SK-MEL-5 (cell line): ENCODE data around the gene MAP6D1. TPM values are rescaled to one million over a fixed set of nuclear protein-coding genes. Genes with fewer than 3 reads are reported as not detected.

Experiments used
- DNase-seq: peaks from one replicate; pipeline ENCODE4 v3.0.0-alpha.2; 2016; ENCODE audit warnings: low read depth, low spot score
- in situ Hi-C: cut with HindIII; loops from 2 replicates; pipeline ENCODE4 v1.10.0; 2016; ENCODE audit warnings: low sequenced_read_pairs, high pct_unique_total_duplicates, low pct_unique_long_range_greater_than_20kb
- total RNA-seq: library from RNA; depleted of rRNA; stranded (reverse); fragments of >200 nt; shearing (Covaris generic); gene quantifications from 2 replicates; pipeline ENCODE4 v1.2.3, GENCODE V29; 2014

Gene MAP6D1
- total RNA-seq, 1 experiment from 2014 or later = 5.7 TPM

- no peak for DNase-seq
- in situ Hi-C loops = no loop called here
Measured at GRCh38 chr3:183827809-183828537, 2.6 kb upstream of the MAP6D1 start.

DNA sequence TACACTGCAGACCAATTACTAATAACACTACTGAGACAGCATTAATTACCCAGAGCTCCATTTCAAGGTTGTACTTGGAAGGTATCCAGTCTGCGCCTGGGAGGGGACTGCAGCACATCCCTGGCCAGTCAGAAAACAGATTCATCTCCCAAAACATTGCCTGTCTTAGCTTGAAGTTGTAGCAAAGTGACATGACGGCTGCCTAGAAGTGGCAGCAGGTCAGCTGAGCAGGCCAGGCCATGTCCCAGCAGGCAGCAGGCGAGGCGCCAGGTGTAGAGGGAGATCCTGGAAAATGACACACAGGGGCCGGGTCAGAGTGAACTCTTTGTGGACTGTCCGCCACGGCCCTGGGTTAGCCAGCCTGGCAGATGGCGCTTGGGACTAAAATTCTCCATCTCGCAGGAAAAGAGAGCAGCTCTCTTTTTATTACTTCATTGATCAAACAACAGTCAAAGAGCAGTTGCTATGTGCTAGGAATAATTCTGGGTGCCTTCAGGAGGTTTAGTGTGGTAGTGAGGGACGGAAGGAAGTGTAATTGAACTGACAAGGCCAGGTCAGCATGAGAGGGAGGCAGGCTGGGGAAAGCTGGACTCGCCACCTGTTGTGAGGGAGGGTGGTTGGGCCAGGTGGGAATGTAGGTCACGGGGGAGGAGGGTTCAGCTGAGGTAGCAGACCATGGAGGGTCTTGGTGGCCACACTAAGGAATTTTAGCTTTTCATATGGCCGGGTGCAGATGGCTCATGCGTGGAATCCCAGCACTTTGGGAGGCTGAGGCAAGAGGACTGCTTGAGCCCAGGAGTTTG lies 1.3 kb upstream of the MAP6D1 start:
- no peak for DNase-seq
- in situ Hi-C loops = no loop called here

GRCh38 chr3:183824761-183825455 lies 469 bp downstream of the MAP6D1 start:
- DNase-seq = no peak
- in situ Hi-C loops = no loop called here

- in situ Hi-C loops = no loop called here
- DNase-seq = no peak
Measured at GRCh38 chr3:183823963-183824362, 1.4 kb downstream of the MAP6D1 start.

DNA sequence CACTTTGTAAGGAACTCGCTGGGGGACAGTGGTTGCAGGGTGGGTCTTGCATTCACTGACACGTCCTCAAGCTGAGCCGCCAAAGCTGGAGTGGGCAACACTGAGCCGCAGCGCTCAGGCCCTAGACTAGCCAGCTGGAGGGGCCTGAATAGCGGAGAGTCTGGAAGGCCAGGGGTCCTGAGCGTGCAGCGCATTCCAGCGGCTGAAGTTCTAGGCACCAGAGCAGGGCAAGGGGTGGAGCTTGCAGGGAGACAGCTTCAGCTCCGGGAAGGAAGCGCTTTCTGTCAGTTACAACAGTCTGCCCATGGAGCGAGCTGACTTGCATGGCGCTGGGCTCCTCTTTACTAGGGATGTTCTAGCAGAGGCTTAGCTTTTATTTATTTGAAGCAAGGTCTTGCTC lies 2.7 kb downstream of the MAP6D1 start:
- no peak for DNase-seq
- in situ Hi-C loops = no loop called here

GRCh38 chr3:183819831-183820230 lies 5.5 kb downstream of the MAP6D1 start:
- in situ Hi-C loops = no loop called here
- DNase-seq = no peak

- in situ Hi-C loops = no loop called here
- DNase-seq = no peak
Measured at GRCh38 chr3:183818706-183819624, 6.4 kb downstream of the MAP6D1 start.

GRCh38 chr3:183818041-183818620 lies 7.2 kb downstream of the MAP6D1 start:
- DNase-seq = no peak
- in situ Hi-C loops = no loop called here

- no peak for DNase-seq
- in situ Hi-C loops = no loop called here
Measured at GRCh38 chr3:183817639-183818038, 7.7 kb downstream of the MAP6D1 start.

DNA sequence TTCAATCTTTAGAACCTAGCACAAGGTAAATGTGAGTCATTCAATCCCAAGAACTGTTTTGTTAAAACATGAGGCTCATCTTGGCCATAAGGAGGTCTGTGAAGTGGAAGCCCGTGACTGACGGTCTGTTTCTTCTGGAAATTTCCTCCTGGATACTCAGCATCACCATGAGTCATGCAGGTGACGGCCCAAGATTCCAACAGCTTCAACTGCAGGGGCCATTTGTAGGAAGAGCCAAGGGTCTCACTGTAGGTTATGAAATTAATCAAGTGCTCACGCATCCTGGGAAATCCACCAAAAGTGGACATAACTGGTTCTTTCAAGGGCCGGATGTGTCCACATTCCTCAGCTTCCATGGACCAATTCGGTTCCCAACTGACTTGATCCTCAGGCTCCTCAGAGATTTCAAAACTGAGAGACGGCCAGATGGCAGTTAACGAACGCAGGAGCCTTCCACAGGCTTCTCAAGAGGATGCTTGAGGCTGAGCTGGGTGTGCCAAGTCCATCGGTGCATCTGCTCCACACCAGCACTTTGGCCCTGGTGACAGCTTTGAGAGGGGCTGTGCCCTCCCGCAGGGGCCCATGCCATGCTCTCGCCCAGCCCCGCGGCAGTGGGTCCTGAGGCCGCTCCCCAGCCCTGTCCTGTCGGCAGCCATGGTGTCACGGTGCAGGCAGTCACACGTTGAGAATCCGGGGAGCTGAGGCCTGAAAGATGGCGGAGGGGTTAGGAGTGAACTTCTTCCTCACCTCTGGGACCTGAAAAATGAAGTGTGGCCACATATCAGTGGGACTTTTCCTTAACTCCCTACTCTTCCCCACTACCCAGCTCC lies 8.5 kb downstream of the MAP6D1 start:
- in situ Hi-C loops = no loop called here
- no peak for DNase-seq

GRCh38 chr3:183815951-183816475 lies 9.4 kb downstream of the MAP6D1 start:
- in situ Hi-C loops = no loop called here
- DNase-seq = no peak

- in situ Hi-C loops = no loop called here
Measured at GRCh38 chr3:183815563-183815940, 9.8 kb downstream of the MAP6D1 start.

GRCh38 chr3:183814240-183814639 lies 11.1 kb downstream of the MAP6D1 start:
- in situ Hi-C loops = no loop called here
- no peak for DNase-seq

More at GRCh38 chr3:183815563-183815940, 9.8 kb downstream of the MAP6D1 start:
- no peak for DNase-seq

DNA sequence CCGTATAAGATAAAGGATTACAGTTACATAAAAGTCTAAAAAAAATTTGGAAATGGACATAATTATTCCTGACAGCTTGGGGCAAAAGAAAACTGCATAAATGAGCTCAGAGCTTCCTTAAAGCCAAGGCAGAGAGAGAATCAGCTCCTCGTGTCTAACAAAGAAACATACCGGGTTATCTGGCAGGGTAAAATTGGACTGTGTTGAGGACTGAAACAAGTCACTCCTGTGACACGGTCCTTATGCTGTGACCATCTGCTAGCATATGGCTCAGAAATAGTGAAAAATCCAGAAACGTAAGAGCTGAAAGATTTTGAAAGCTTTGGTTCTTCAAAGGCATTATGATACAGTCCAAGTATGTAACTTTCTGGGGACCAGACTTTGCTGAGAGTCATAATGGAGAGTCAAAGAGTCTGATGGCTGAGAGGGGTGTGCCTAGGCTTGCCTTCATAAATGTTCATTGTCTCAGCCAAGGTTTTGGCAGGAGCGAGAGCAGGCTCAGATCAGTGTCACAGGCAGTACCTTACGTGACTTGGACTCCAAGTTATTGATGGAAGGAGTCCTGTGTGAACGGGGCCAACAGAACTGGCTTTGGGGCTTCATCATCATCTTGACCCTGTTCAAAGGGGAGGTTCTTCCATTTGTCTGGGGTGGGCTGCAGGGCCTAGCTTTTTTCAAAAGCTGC lies 12.5 kb downstream of the MAP6D1 start:
- in situ Hi-C loops = no loop called here
- no peak for DNase-seq

GRCh38 chr3:183811638-183812037 lies 13.7 kb downstream of the MAP6D1 start:
- in situ Hi-C loops = no loop called here
- DNase-seq = no peak
